PFSK-1 (cell line): ENCODE data around the gene SLC22A23.

Source experiments
- FOXP2 ChIP-seq: optimal IDR thresholded peaks from 2 replicates; pipeline ENCODE3; 2011; ENCODE audit warnings: borderline replicate concordance, control low read depth, inconsistent platforms; ENCODE audit not compliant: insufficient read depth; ENCODE audit errors: extremely low read length, extremely low read depth
- POLR2AphosphoS5 ChIP-seq: IDR thresholded peaks from 2 replicates; pipeline ENCODE4 v1.6.1; 2012; ENCODE audit warnings: low read depth, mild to moderate bottlenecking, control low read depth, low read length, moderate library complexity
- SIN3A ChIP-seq: IDR thresholded peaks from 2 replicates; pipeline ENCODE4 v1.6.1; 2012; ENCODE audit warnings: mild to moderate bottlenecking, low read length, moderate library complexity, borderline replicate concordance; ENCODE audit not compliant: insufficient read depth
- TAF1 ChIP-seq: IDR thresholded peaks from 2 replicates; pipeline ENCODE4 v1.6.1; 2012; ENCODE audit warnings: low read length, control low read depth, borderline replicate concordance; ENCODE audit not compliant: insufficient read depth
- TF ChIP-seq, protein P1 (sequence below), 2 experiments: IDR thresholded peaks; 2 replicates each; pipeline versions ENCODE4 v1.6.1 to v1.8.0; 2011 to 2012; ENCODE audit warnings: low read depth in 2 of 2, low read length in 2 of 2, control low read depth in 1 of 2, inconsistent platforms in 1 of 2, mild to moderate bottlenecking in 1 of 2, moderate library complexity in 1 of 2; ENCODE audit not compliant: insufficient read depth in 1 of 2

DNA sequence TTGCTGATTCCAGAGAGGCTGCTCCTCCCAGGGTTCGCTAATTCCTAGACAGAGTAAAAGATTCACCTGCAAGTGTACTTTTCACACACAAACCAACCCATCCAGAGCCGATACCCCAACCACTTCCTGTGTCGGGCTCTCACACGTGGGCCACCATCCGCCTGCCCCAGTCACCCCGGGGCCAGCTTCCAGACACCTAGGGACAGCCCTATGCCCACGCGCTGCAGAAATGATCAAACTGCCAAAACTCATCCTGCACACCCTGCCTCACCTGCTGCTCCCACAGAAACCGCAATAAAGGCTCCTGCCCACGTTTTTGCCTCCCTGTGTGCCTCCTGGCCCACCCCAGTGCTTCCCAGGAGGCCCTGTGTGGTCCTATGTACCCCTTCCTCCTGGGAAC lies 138.6 kb downstream of the SLC22A23 start:
- TF ChIP-seq POLR2AphosphoS5 (no peak), SIN3A (no peak), TAF1 (no peak), FOXP2 (no peak)
- TF ChIP-seq, protein P1, sequence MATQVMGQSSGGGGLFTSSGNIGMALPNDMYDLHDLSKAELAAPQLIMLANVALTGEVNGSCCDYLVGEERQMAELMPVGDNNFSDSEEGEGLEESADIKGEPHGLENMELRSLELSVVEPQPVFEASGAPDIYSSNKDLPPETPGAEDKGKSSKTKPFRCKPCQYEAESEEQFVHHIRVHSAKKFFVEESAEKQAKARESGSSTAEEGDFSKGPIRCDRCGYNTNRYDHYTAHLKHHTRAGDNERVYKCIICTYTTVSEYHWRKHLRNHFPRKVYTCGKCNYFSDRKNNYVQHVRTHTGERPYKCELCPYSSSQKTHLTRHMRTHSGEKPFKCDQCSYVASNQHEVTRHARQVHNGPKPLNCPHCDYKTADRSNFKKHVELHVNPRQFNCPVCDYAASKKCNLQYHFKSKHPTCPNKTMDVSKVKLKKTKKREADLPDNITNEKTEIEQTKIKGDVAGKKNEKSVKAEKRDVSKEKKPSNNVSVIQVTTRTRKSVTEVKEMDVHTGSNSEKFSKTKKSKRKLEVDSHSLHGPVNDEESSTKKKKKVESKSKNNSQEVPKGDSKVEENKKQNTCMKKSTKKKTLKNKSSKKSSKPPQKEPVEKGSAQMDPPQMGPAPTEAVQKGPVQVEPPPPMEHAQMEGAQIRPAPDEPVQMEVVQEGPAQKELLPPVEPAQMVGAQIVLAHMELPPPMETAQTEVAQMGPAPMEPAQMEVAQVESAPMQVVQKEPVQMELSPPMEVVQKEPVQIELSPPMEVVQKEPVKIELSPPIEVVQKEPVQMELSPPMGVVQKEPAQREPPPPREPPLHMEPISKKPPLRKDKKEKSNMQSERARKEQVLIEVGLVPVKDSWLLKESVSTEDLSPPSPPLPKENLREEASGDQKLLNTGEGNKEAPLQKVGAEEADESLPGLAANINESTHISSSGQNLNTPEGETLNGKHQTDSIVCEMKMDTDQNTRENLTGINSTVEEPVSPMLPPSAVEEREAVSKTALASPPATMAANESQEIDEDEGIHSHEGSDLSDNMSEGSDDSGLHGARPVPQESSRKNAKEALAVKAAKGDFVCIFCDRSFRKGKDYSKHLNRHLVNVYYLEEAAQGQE (IDR thresholded peaks at IDR 0.05; ENCODE audit: insufficient read depth in 1 of 2, low read depth in 2 of 2, low read length in 2 of 2) = no peak
